Measurements from ENCODE around the gene GABRB1.

- no peak for TF ChIP-seq CTCF (conservative IDR thresholded peaks at IDR 0.05 in 1 of 2, IDR thresholded peaks at IDR 0.05 in 1 of 2; ENCODE audit: low read depth in 1 of 2, low read length in 2 of 2)
- no peak for TF ChIP-seq EZH2 (IDR thresholded peaks at IDR 0.05; ENCODE audit: low read length, missing control alignments)
Observed at GRCh38 chr4:47326025-47326424, 294.7 kb downstream of the GABRB1 start.

Data from fibroblast of lung (primary cell).